Upper lobe of right lung (tissue), 1 donor: ENCODE results near the gene PIGX. TPM values are rescaled to one million over a fixed set of nuclear protein-coding genes. Genes with fewer than 3 reads are reported as not detected.
A peak's percentile ranks its signal among the peaks of the same experiment; 100 is the strongest.
"Not testable (repeated sequence)": the region's sequence is repeated elsewhere in the genome, so short reads cannot be mapped to it uniquely, and the experiment has no call there.

Source experiments
- ATAC-seq: fragments of 200-7000 bp; cut with Tn5 transposase; one replicate; pipeline ENCODE4 v1.9.1; 2020; ENCODE audit warnings: mild to moderate bottlenecking, moderate library complexity
- DNase-seq: peaks from one replicate; pipeline ENCODE4 v3.0.0-alpha.2; 2020
- H3K27ac ChIP-seq: fragments of 200-600 bp; one replicate; pipeline ENCODE4 v1.8.0; 2022
- H3K27me3 ChIP-seq: fragments of 200-600 bp; one replicate; pipeline ENCODE4 v1.8.0; 2022; ENCODE audit warnings: mild to moderate bottlenecking
- H3K36me3 ChIP-seq: fragments of 200-600 bp; one replicate; pipeline ENCODE4 v1.8.0; 2022
- H3K4me1 ChIP-seq: fragments of 200-600 bp; one replicate; pipeline ENCODE4 v1.8.0; 2022
- H3K4me3 ChIP-seq: fragments of 200-600 bp; one replicate; pipeline ENCODE4 v1.8.0; 2022; ENCODE audit warnings: mild to moderate bottlenecking
- H3K9me3 ChIP-seq: fragments of 200-600 bp; one replicate; pipeline ENCODE4 v1.8.0; 2022
- CTCF ChIP-seq: fragments of 200-600 bp; IDR thresholded peaks from one replicate; pipeline ENCODE4 v1.8.0; 2022; ENCODE audit warnings: antibody characterized with exemption
- intact Hi-C: fragments of 100-400 bp; cut with DNase I; formaldehyde crosslinking; loops from one replicate; pipeline ENCODE4 v1.11.0; 2022
- total RNA-seq: library from RNA; stranded (reverse); fragmentation: NEBNext Ultra II Directional; extraction: Animal tissue kit (Norgen Biotek cat#: 25700); gene quantifications from one replicate; pipeline ENCODE4 v1.2.1, GENCODE V29; 2021
- donor health status: DM: no; HTN: yes; CAD: no; lungs with severe emphysema.

PIGX gene
- total RNA-seq, 1 donor from 2014 or later, result 17.4 TPM

DNA sequence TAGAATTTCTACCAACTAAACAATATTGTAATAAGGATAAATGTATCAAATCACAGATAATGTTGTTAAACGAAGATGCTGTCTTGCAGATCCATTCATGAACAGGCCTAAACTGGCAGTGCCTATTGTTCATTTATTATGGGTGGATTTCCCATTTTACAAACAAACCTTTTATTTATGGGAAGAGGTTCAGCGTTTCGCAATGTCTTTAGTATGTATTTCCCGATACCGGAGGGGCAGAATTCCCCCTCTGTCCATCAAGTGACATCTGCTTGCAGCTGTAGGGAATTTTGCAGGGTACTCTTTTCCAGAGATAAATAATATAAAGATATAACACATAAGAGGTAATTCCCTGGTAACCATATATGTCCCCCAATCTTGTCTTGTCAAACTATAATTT lies 5.8 kb upstream of the PIGX start:
- no peak for TF ChIP-seq CTCF
- intact Hi-C loops, result no loop called here
- H3K4me1 ChIP-seq, result peaks cover 5% of the 10 kb centered on the region
- H3K4me3 ChIP-seq, result no peak overlapping the region
- no peak overlapping the region for H3K27ac ChIP-seq
- H3K9me3 ChIP-seq, result no peaks in the 10 kb centered on the region
- no peaks in the 10 kb centered on the region for H3K36me3 ChIP-seq
- no peak for DNase-seq
- ATAC-seq, result no peak
- no peaks in the 10 kb centered on the region for H3K27me3 ChIP-seq

DNA sequence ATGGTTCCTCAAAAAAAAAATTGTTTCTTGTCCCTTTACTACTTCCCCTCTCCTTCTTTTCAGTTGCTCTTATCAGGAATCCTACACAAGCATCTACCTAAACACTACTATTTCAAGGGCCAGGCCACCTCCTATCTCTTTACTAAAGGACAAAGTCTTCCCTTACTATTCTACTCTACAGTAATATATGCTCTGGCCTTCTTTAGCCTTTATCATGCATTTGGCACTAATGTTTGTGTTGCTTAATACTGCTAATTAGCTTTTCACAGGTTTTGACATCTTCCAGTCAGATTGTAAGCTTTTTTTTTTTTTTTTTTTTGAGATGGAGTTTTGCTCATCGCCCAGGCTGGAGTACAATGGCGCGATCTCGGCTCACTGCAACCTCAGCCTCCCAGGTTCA lies 5.4 kb upstream of the PIGX start:
- no peaks in the 10 kb centered on the region for H3K27me3 ChIP-seq
- H3K36me3 ChIP-seq, result no peaks in the 10 kb centered on the region
- no peak overlapping the region for H3K27ac ChIP-seq
- DNase-seq (no peak), ATAC-seq (no peak)
- TF ChIP-seq CTCF, result no peak
- intact Hi-C loops, result no loop called here
- H3K9me3 ChIP-seq, result no peaks in the 10 kb centered on the region
- H3K4me1 ChIP-seq, result peaks cover 7% of the 10 kb centered on the region
- H3K4me3 ChIP-seq, result no peak overlapping the region

DNA sequence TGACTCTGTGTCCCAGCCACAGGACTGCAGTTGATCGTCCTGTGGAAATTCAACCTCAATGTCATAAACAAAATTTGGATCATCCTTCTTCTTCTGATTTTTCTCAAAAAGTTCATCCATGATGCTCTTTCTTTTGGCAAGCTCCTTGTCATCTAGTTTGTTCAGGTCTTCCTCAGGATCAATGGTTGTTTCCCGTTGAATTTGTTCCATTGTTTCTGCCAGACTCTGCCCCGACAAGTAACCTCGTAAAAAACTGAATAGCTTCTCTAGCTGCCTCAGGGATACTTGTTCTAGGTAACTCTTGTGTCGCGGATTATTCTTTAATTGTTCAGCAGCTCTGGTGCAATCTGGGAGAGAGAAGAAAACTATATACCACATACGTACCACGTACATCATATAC lies 4.6 kb upstream of the PIGX start:
- Histone ChIP-seq H3K4me1 (peaks cover 7% of the 10 kb centered on the region), H3K4me3 (no peak overlapping the region), H3K27ac (no peak overlapping the region), H3K9me3 (no peaks in the 10 kb centered on the region), H3K27me3 (no peaks in the 10 kb centered on the region), H3K36me3 (no peaks in the 10 kb centered on the region)
- intact Hi-C loops, result no loop called here
- DNase-seq (no peak), ATAC-seq (no peak)
- TF ChIP-seq CTCF, result no peak

DNA sequence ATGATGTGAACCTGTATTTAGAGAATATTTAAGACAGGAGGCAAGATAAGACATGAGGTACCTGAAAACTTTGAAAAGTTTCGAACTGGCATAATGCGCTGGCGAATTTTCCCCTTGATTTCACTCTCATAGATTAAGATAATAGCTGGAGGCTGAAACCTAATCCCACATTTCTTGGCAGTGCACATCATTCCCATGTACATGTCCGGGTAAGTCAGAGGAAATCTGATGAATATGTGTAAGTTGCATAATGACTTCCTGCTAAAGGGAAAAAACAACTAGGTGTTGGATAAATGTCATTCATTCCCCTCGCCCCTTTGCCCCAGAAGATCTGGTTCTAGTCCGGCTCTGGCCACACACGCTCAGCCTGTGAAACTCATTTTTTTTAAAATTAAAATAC lies 3.7 kb upstream of the PIGX start:
- Histone ChIP-seq H3K4me3 (no peak overlapping the region), H3K27me3 (no peaks in the 10 kb centered on the region), H3K27ac (no peak overlapping the region), H3K9me3 (no peaks in the 10 kb centered on the region), H3K36me3 (no peaks in the 10 kb centered on the region), H3K4me1 (peaks cover 11% of the 10 kb centered on the region)
- DNase-seq (no peak), ATAC-seq (no peak)
- intact Hi-C loops, result no loop called here
- no peak for TF ChIP-seq CTCF

GRCh38 chr3:196712514-196713413 lies 587 bp downstream of the PIGX start:
- Histone ChIP-seq H3K4me3 (peak overlapping the region; percentile 91), H3K36me3 (no peaks in the 10 kb centered on the region), H3K27me3 (no peaks in the 10 kb centered on the region), H3K4me1 (peaks cover 14% of the 10 kb centered on the region), H3K27ac (peak overlapping the region; percentile 92), H3K9me3 (no peaks in the 10 kb centered on the region)
- TF ChIP-seq CTCF, result no peak
- ATAC-seq (peak; percentile 91), DNase-seq (peak; percentile 89)
- intact Hi-C loops, result no loop called here

DNA sequence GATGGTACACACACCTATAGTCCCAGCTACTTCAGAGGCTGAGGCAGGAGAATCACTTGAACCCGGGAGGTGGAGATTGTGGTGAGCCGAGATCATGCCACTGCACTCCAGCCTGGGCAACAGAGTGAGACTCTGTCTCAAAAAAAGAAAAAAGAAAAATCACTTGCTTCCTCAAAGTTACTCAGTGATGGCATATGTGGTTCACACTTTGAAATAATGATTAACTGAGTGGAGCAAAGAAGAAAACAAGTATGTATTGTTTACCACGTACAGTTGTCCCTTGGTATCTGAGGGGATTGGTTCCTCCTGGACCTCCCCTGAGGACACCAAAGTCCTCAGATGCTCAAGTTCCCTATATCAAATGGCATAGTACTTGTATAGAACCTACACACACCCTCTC lies 5.0 kb downstream of the PIGX start:
- H3K36me3 ChIP-seq, DNase-seq, H3K27ac ChIP-seq, intact Hi-C loops, H3K4me1 ChIP-seq, H3K4me3 ChIP-seq, H3K27me3 ChIP-seq, ATAC-seq, H3K9me3 ChIP-seq: not testable (repeated sequence)
